Mammary epithelial cell (primary cell): Measurements from ENCODE around the gene CLPTM1.

Experiments used
- CTCF ChIP-seq, 2 donors: IDR thresholded peaks in 1 of 2; conservative IDR thresholded peaks in 1 of 2; 2 replicates each; pipeline ENCODE4 v1.5.1; 2011 to 2012; ENCODE audit warnings: inconsistent platforms in 2 of 2, low read length in 2 of 2, mild to moderate bottlenecking in 2 of 2, control low read depth in 1 of 2, low read depth in 1 of 2; ENCODE audit not compliant: insufficient read depth in 1 of 2; ENCODE audit errors: extremely low read depth in 1 of 2
- EZH2 ChIP-seq: IDR thresholded peaks from 2 replicates; pipeline ENCODE4 v1.6.1; 2012; ENCODE audit warnings: low read length, inconsistent platforms, borderline replicate concordance

DNA sequence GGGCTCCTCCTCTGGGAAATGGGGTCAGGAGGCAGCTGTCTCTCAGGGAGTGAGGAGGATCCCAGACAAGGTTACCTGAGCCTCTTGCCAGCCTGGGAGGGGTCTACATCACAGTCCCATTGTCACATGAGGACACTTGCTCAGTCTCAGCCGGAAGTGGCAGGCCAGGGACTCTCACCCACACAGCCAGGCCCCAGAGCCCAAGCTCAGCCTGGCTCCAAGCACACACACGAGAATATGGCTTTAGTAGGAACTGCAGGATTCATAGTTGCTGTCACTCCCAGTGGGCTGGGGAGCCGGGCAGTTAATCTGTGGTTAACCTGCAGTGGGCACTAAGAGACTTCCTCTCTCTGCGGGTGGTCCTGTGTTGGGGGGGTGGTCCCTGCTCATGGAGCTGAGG is 30.3 kb downstream of the CLPTM1 start:
- TF ChIP-seq CTCF (conservative IDR thresholded peaks at IDR 0.05 in 1 of 2, IDR thresholded peaks at IDR 0.05 in 1 of 2; ENCODE audit: extremely low read depth in 1 of 2, insufficient read depth in 1 of 2, low read depth in 1 of 2, low read length in 2 of 2) = no peak
- no peak for TF ChIP-seq EZH2
